ENCODE results near the gene HOXC5.

HOXC5 gene

DNA sequence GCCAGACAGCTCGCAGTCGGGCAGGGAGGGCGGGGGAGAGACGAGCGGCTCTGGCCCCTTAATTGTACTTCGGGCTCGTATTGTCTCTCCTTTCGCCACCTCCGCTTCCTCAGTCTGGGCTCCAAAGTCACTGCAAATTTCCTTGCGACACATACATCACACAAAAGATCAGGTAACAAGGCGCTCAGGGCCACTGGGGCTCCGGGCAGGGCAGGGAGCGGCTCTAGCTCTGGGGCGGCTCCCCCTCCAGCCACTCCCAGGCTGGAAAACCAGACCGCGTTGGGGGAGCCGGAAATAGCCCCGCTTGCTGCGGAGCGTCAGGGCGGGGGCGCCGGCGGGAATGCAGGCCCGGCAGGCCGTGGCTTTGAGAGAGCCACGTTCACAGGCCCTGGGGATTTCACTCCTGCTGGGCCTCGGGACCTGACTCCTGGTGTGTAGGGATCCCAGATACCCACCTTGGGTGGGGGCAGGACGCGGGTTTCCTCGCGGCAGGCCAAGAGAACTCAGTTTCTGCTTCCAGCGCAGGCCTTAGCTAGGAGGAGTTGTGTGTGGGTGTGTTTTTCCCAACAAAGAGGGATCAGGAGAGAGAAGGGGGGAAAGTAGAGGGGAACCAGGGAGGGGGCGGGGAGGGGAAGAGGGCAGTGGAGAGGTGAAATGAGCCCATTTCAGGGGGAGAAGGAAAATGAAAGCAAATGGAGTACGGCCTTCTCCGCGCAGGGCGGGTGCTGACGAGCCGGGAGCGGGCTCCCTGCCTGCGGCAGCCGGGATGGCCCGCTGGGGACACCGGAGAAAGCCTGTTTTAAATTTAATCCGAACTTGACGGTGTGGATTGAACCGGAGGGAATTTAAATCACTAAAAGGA lies 37.2 kb upstream of the HOXC5 start:
- DNase-seq (ENCODE audit: low read depth) = no peak

GRCh38 chr12:53996240-53997203 lies 36.3 kb upstream of the HOXC5 start:
- no peak for DNase-seq (ENCODE audit: low read depth)

GRCh38 chr12:53997204-53998109 lies 35.4 kb upstream of the HOXC5 start:
- no peak for DNase-seq (ENCODE audit: low read depth)

DNA sequence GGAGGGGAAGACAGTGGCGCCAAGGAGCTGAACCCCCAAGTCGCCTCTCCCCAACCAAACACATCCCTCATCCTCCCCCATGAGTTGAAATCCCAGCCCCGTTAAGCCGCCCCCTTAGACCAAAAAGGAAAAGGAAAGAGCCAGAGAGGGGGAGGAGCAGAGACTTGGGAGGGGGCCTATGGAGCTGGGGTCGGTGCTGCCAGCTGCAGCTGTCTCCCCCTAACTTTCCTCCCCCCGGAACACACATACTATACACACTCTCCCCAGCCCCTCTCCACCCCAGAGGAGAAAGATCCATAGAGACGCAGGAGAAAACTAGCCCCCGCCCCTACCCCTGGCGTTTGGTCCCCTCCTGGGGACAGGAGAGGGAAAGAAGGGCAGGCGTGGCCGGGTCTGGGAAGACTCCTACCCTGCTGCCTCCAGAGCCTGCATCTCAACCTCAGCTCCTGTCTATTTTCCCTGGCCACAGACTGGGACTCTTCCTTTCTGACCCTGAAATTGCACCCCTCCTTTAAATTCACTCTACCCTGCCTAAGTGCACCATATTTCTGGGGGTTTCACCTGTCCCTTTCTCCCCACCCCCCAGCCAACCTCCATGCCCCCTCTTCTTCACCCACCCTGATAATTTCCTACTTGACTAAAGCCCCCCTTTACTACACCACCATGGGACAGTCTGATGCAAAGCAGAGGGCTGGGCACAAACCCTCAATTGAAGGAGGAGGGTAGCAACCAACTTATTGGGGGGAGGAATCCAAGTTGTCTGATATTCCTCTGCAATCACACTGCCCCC lies 34.5 kb upstream of the HOXC5 start:
- no peak for DNase-seq (ENCODE audit: low read depth)

DNA sequence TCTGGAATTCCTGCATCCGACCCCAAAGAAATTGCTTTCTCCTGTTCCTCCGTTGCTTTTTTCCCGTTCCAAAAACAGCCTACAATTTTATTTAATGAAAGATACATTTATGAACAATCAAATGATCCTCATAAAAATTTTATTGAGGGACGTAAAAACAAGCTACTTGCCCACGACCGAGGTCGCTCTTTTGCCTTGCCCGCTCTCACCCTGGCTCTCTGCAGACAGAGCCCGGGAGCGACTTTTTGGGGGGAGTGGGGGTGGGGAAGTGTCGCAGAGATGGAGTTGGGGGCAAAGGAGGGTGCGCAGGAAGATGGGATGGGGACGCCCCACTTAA lies 34.0 kb upstream of the HOXC5 start:
- DNase-seq (ENCODE audit: low read depth) = no peak

DNA sequence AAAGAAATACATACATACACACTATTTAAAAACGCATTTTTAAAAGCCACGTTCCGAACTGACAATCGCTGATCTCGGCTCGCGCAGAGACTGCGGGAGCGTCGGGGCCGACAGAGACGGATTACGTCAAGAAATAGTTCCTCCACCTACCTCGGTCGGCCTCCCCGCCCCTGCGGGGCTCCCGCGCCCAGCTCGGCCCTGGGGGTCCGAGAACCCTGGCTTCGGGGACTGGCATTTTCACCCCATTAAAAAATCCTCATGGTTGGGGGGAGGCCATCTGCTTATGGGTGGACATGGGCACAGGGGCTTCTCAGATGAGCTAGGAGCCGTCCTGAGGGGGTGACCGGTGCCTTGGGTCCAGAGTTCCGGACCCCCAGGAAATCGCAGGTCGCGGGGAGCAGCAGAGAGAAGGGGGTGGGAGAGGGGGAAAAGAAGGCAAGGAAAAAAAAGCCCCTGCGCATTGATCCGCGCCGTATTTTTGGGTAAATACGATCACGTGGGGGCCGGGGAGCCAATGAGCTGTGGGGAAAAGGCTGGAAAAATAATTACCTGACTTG lies 33.2 kb upstream of the HOXC5 start:
- no peak for DNase-seq (ENCODE audit: low read depth)

GRCh38 chr12:54000116-54001114 lies 32.4 kb upstream of the HOXC5 start, which contains the start of gene HOXC9:
HOXC9 (plus strand) TSS chr12:54000161; CDS start chr12:54000189, 28 bp downstream.
- no peak for DNase-seq (ENCODE audit: low read depth)

DNA sequence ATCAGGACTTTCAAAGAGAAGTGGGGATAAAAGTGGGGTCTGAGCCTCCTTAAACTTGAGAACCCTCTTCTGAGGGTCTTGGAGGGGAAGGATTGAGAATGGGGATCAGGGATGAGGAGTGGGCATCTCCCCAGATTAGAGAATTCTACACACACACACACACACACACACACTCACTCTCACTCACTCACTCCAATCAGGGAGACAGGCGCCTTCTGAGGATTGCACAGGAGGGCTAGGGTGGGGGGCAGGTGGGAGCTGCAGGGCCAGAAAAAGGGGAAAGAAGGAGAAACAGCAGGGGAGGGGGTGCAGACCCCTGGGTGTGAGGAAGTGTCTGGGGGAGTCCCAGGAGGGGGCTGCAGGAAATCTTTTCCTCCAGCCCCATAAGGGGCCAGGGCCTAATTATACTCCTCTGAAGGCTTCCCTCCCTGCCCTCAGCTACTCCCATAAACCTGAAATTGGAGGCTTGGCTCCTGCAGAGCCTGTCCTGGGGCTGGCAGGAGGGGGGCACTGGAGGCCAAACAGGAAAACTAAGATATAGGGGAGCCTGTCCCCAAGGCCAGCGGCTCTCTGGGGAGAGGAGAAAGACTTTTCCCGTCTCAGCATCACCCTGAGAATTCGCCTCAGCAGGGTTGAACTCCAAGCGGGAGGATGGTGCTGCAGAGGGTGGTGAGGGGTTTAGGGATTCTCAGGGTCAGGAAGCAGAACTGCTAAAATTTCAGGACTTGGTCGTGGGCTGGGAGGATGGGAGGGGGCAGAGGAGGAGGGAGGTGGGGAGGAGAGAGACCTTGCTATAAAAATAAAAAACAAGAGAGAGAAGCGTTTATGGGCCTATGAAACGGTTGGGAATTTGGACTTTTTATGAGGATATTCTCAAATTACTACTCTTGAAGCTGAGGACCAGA lies 31.3 kb upstream of the HOXC5 start:
- DNase-seq (ENCODE audit: low read depth) = no peak

DNA sequence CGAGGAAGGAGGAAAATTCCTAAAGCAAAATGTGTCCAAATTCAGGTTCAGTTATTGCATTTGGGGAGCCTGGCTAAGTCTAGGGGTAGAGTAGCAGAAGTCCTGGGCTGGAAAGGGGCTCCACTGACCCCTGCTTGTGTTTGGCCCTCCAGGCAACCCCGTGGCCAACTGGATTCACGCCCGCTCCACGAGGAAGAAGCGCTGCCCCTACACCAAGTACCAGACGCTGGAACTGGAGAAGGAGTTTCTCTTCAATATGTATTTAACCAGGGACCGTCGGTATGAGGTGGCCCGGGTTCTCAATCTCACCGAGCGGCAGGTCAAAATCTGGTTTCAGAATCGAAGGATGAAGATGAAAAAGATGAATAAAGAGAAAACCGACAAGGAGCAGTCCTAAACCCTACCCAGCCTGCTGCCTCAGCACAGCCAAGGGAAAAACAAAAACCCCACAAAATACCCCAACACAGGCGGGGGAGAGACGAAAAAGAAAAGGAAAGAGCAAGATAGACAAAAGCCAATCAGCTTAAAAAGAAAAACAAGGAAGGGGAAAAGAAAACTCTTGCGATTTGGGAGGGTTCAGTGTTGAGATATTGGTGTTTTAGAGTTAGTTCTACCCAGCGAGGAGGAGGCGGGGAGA lies 30.5 kb upstream of the HOXC5 start:
- DNase-seq (ENCODE audit: low read depth) = no peak

GRCh38 chr12:54002915-54003389 lies 29.9 kb upstream of the HOXC5 start:
- DNase-seq (ENCODE audit: low read depth) = no peak

DNA sequence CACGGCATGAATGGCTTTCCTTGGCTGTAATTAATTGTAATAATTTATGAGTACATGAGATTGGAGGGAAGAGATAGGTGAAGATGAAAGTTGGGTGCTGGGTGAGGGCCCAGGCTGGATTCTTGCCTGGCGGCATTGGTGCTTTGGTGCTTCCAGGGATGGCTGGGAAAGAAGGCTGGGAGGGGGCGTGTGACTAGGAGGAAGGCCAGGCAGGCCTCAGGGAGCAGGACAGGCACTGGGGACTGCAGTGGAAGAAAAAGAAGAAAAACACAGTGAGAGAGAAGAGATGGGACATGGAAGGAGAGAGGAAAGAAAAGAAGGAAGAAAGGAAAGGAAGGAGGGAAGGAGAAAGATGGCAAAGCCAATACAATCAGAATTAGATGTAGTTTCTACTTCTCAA lies 29.2 kb upstream of the HOXC5 start:
- no peak for DNase-seq (ENCODE audit: low read depth)

- no peak for DNase-seq (ENCODE audit: low read depth)
These were observed 28.6 kb upstream of the HOXC5 start for GRCh38 chr12:54004063-54004840.

DNA sequence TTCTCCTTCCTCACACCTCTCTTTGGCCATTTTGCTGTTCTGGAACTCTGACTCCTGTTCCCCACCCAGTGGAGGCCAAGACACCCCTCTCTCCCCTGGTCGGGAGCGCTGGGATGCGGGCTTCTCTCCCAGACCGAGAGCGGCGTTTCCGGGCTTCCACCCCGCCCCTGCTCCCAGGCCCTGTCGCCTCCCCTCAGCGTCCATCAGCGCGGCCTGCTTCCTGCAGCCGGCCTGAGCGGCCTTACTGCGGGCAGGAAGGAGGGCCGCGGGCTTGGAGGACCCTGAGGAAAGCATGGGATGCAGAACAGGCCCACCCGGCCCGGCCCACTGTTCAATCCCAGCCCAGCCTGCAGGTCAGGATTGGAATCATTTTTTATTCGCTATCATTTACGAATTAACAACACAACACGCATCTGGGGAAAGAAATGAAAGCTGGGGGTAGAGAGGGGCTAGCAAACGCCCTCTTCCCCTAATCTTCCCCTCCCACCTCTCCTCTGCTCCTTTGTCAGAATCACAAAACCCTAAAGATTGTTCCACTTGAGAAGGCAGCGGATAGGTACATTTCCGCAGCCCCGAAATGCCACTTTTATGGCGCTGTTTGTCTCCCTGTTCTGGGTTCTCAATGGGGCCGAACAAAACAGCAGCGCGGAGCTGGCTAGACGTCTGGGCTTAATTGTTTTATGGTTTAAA lies 27.9 kb upstream of the HOXC5 start:
- DNase-seq (ENCODE audit: low read depth) = no peak

- DNase-seq (ENCODE audit: low read depth) = no peak
These were observed 27.4 kb upstream of the HOXC5 start for GRCh38 chr12:54005531-54005852.

DNA sequence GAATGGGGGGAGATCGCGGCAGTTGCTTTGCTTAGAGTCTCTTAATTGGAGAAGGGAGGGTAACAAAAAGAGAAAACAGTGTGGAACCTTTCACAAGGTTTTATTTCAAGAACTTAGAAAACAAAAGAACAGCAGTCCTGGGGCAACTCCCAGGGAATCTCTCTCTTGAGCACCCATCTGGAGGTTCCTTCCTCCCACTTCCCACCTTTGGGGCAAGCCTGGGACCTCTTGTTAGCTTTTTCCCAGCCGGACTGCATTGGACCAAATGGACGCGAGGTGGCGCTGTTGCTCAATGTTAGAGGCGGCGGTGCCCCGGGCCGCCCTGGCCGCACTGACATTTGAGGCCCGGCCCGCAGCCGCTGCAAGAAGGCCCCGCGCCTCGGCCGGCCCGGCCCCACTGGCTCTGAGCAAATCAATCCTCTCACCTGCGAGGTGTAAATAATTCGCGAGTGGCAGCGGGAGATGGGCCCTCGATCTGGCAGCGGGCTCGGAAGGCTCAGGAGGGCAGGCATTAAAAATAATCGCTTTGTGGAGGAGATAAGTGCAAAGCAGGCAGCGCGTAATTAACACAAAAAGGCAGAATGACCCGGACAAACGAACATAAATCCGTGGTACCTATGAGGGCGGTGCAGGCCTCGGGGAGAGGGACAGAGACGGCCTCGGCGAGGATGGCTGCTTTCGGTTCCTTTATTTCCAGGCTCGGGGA lies 26.8 kb upstream of the HOXC5 start:
- DNase-seq (ENCODE audit: low read depth) = peak; percentile 68

Data from stimulated activated CD4-positive, alpha-beta T cell treated with anti-CD3 and anti-CD28 coated beads, Interleukin-2, amount 100 ng/mL, for 4 hours (primary cell).